DND-41 (cell line): Measurements from ENCODE around the gene PXT1.

Source experiments
- ATAC-seq: fragments of 200-7000 bp; cut with Tn5 transposase; 3 replicates; pipeline ENCODE4 v1.9.1; 2021; ENCODE audit warnings: low read depth; ENCODE audit not compliant: insufficient read depth
- DNase-seq: peaks from one replicate; pipeline ENCODE4 v3.0.0-alpha.2; 2020
- H2AFZ ChIP-seq: 2 replicates; pipeline ENCODE4 v1.6.0; 2012; ENCODE audit warnings: low read depth, low read length
- H3K27ac ChIP-seq: 2 replicates; pipeline ENCODE4 v1.5.1; 2012; ENCODE audit warnings: low read length, inconsistent platforms
- H3K27me3 ChIP-seq: fragments of 200-600 bp; sonication (generic); 2 replicates; pipeline ENCODE4 v1.6.0; 2012; ENCODE audit warnings: low read length, mild to moderate bottlenecking, inconsistent platforms; ENCODE audit not compliant: insufficient read depth, poor library complexity
- H3K36me3 ChIP-seq: 2 replicates; pipeline ENCODE4 v1.5.1; 2012; ENCODE audit warnings: low read length, inconsistent platforms; ENCODE audit not compliant: insufficient read depth
- H3K4me1 ChIP-seq: 2 replicates; pipeline ENCODE4 v1.5.1; 2012; ENCODE audit warnings: mild to moderate bottlenecking, low read length; ENCODE audit not compliant: insufficient read depth
- H3K4me2 ChIP-seq: 2 replicates; pipeline ENCODE4 v1.6.0; 2012; ENCODE audit warnings: mild to moderate bottlenecking, moderate library complexity, low read length, inconsistent platforms; ENCODE audit not compliant: insufficient read depth
- H3K4me3 ChIP-seq, 2 experiments: fragments of 200-600 bp in 1 of 2; shearing (Covaris generic) in 1 of 2; 2 replicates each; pipeline ENCODE4 v1.5.1; 2012 to 2016; ENCODE audit warnings: inconsistent platforms in 2 of 2, low read length in 2 of 2, mild to moderate bottlenecking in 2 of 2, low read depth in 1 of 2, moderate library complexity in 1 of 2
- H3K79me2 ChIP-seq: 2 replicates; pipeline ENCODE4 v1.6.0; 2012; ENCODE audit warnings: low read length, inconsistent platforms; ENCODE audit not compliant: insufficient read depth
- H3K9ac ChIP-seq: 2 replicates; pipeline ENCODE4 v1.6.0; 2012; ENCODE audit warnings: low read depth, mild to moderate bottlenecking, inconsistent platforms, low read length, moderate library complexity
- H3K9me3 ChIP-seq: 2 replicates; pipeline ENCODE4 v1.5.1; 2012; ENCODE audit warnings: low read length, moderate library complexity, mild to moderate bottlenecking, inconsistent platforms; ENCODE audit not compliant: insufficient read depth, severe bottlenecking
- H4K20me1 ChIP-seq: 2 replicates; pipeline ENCODE4 v1.6.0; 2012; ENCODE audit warnings: low read length; ENCODE audit not compliant: insufficient read depth
- EZH2 ChIP-seq: IDR thresholded peaks from 3 replicates; pipeline ENCODE4 v1.6.1; 2012; ENCODE audit warnings: borderline replicate concordance, low read depth, mild to moderate bottlenecking, moderate library complexity, low read length, inconsistent platforms; ENCODE audit not compliant: severe bottlenecking
- TF ChIP-seq, protein P1 (sequence below): IDR thresholded peaks from 2 replicates; pipeline ENCODE4 v1.5.1; 2012; ENCODE audit warnings: borderline replicate concordance, low read length, moderate library complexity, mild to moderate bottlenecking; ENCODE audit not compliant: poor library complexity, severe bottlenecking; ENCODE audit errors: extremely low read depth

PXT1 gene, protein sequence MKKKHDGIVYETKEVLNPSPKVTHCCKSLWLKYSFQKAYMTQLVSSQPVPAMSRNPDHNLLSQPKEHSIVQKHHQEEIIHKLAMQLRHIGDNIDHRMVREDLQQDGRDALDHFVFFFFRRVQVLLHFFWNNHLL

GRCh38 chr6:36442671-36443470 lies at the start of gene PXT1, which contains the start of gene KCTD20:
PXT1 (minus strand) TSS chr6:36442854; CDS start chr6:36426082, 16,772 bp downstream.
KCTD20 (plus strand) TSS chr6:36443000; CDS start chr6:36470098, 27,098 bp downstream.
- no peaks in the 10 kb centered on the region for H3K9me3 ChIP-seq
- H3K4me1 ChIP-seq = peaks cover 39% of the 10 kb centered on the region
- peaks cover 12% of the 10 kb centered on the region; the same call in 1 of the 2 replicates for H4K20me1 ChIP-seq
- H3K4me3 ChIP-seq = peak within 1 kb of the TSS; percentile 89
- H3K79me2 ChIP-seq = peaks cover 60% of the 10 kb centered on the region
- H2AFZ ChIP-seq = peak within 1 kb of the TSS; percentile 66
- H3K27me3 ChIP-seq = no peaks in the 10 kb centered on the region
- peak within 1 kb of the TSS; percentile 87 for H3K27ac ChIP-seq
- H3K36me3 ChIP-seq = peaks cover 6% of the 10 kb centered on the region
- H3K9ac ChIP-seq = peak within 1 kb of the TSS; percentile 97
- ATAC-seq = peak; percentile 78
- TF ChIP-seq, protein P1, sequence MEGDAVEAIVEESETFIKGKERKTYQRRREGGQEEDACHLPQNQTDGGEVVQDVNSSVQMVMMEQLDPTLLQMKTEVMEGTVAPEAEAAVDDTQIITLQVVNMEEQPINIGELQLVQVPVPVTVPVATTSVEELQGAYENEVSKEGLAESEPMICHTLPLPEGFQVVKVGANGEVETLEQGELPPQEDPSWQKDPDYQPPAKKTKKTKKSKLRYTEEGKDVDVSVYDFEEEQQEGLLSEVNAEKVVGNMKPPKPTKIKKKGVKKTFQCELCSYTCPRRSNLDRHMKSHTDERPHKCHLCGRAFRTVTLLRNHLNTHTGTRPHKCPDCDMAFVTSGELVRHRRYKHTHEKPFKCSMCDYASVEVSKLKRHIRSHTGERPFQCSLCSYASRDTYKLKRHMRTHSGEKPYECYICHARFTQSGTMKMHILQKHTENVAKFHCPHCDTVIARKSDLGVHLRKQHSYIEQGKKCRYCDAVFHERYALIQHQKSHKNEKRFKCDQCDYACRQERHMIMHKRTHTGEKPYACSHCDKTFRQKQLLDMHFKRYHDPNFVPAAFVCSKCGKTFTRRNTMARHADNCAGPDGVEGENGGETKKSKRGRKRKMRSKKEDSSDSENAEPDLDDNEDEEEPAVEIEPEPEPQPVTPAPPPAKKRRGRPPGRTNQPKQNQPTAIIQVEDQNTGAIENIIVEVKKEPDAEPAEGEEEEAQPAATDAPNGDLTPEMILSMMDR = no peak
- TF ChIP-seq EZH2 = no peak
- peak; percentile 89 for DNase-seq
- peak within 1 kb of the TSS; percentile 64 for H3K4me2 ChIP-seq

GRCh38 chr6:36492092-36492491 lies 49.4 kb upstream of the PXT1 start:
- ATAC-seq (no peak), DNase-seq (no peak)
- no peaks in the 10 kb centered on the region for H3K4me1 ChIP-seq
- H3K27me3 ChIP-seq = no peaks in the 10 kb centered on the region
- H2AFZ ChIP-seq = no peak overlapping the region
- H4K20me1 ChIP-seq = no peaks in the 10 kb centered on the region
- no peak for TF ChIP-seq EZH2
- TF ChIP-seq, protein P1 = no peak
- no peaks in the 10 kb centered on the region for H3K9me3 ChIP-seq
- no peak overlapping the region for H3K4me3 ChIP-seq
- H3K79me2 ChIP-seq = no peaks in the 10 kb centered on the region
- peaks cover 63% of the 10 kb centered on the region for H3K36me3 ChIP-seq
- H3K9ac ChIP-seq = no peak overlapping the region
- no peak overlapping the region for H3K4me2 ChIP-seq
- no peak overlapping the region for H3K27ac ChIP-seq

DNA sequence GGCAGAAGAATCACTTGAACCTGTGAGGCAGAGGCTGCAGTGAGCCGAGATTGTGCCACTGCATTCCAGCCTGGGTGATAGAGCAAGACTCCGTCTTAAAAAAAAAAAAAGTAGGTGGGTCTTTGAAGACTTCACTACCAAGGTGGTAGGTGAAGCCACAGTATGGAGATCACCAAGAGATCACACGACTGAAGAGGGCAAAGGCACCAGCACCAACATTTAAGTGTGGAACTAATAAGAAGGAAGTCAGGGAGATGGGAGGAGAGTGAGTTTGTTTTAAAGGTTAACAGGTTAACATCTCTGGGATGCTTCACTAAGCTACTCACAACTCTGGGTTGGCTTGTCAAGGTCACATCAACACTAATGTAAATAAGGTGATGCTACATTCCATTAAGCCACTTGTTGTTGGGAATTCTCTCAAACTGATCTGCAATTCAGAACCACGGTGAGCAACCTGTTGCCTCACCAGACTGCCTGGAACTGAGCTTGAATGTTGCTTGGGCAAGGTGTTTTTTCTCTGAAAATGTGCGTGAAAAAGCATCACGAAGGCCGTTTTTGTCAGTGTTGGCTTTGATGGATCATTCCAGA lies 48.8 kb upstream of the PXT1 start:
- H3K9me3 ChIP-seq = no peaks in the 10 kb centered on the region
- peaks cover 63% of the 10 kb centered on the region for H3K36me3 ChIP-seq

More for the DNA sequence above, 48.8 kb upstream of the PXT1 start:
- DNase-seq = no peak
- Histone ChIP-seq H3K27ac (no peak overlapping the region), H2AFZ (no peak overlapping the region), H4K20me1 (no peaks in the 10 kb centered on the region), H3K4me2 (no peak overlapping the region), H3K4me3 (no peak overlapping the region), H3K79me2 (no peaks in the 10 kb centered on the region), H3K9ac (no peak overlapping the region), H3K27me3 (no peaks in the 10 kb centered on the region), H3K4me1 (no peaks in the 10 kb centered on the region)
- no peak for ATAC-seq
- TF ChIP-seq EZH2 = no peak
- TF ChIP-seq, protein P1 = no peak
